IMR-90 (cell line): ENCODE measurements around the gene OBP2B. TPM values are rescaled to one million over a fixed set of nuclear protein-coding genes. Genes with fewer than 3 reads are reported as not detected.
"Not testable (repeated sequence)": the region's sequence is repeated elsewhere in the genome, so short reads cannot be mapped to it uniquely, and the experiment has no call there.

Experiments used
- ATAC-seq: fragments of 200-7000 bp; cut with Tn5 transposase; 2 replicates; pipeline ENCODE4 v1.9.1; 2020; ENCODE audit warnings: low read depth, mild to moderate bottlenecking, moderate library complexity
- BruUV-seq: library from RNA; stranded (reverse); fragments of 400-500 nt; replicated peaks from 2 replicates; lab custom pipeline; 2021; lab: Mats Ljungman, UMichigan
- CTCF ChIA-PET: fragments of 300-600 bp; formaldehyde crosslinking; extraction: SDS; loops from one replicate; lab custom pipeline; 2021; ENCODE audit warnings: antibody characterized with exemption; lab: Yijun Ruan, JAX
- POLR2A ChIA-PET: fragments of 300-600 bp; sonication (Branson Sonifier 250); formaldehyde crosslinking; loops from one replicate; lab custom pipeline; 2022; ENCODE audit warnings: antibody characterized with exemption; ENCODE audit not compliant: unreplicated experiment; lab: Charles Lee
- DNase-seq: peaks from one replicate; pipeline ENCODE4 v3.0.0; 2013
- H2AFZ ChIP-seq: replicated peaks from 2 replicates; pipeline ENCODE3; 2013; ENCODE audit warnings: low read length, mild to moderate bottlenecking; ENCODE audit not compliant: poor library complexity
- H2AK5ac ChIP-seq: 2 replicates; pipeline ENCODE4 v1.6.1; 2013; ENCODE audit warnings: low read depth, low read length, inconsistent platforms
- H2AK9ac ChIP-seq: replicated peaks from 2 replicates; pipeline ENCODE3; 2013; ENCODE audit warnings: mild to moderate bottlenecking, low read depth, low read length, moderate library complexity; ENCODE audit not compliant: poor library complexity
- H2BK120ac ChIP-seq: 2 replicates; pipeline ENCODE4 v1.6.1; 2013; ENCODE audit warnings: low read depth, low read length, inconsistent platforms
- H2BK15ac ChIP-seq: 3 replicates; pipeline ENCODE4 v1.6.1; 2013; ENCODE audit warnings: low read depth, low read length, inconsistent platforms
- H2BK20ac ChIP-seq: 2 replicates; pipeline ENCODE4 v1.6.1; 2013; ENCODE audit warnings: low read depth, mild to moderate bottlenecking, inconsistent platforms, low read length, moderate library complexity
- H2BK5ac ChIP-seq: 2 replicates; pipeline ENCODE4 v1.6.1; 2013; ENCODE audit warnings: mild to moderate bottlenecking, low read depth, low read length, inconsistent platforms; ENCODE audit not compliant: poor library complexity, severe bottlenecking
- H3K14ac ChIP-seq: replicated peaks from 2 replicates; pipeline ENCODE4 v1.6.1; 2013; ENCODE audit warnings: low read depth, low read length, inconsistent platforms
- H3K18ac ChIP-seq: 2 replicates; pipeline ENCODE4 v1.6.1; 2013; ENCODE audit warnings: low read depth, low read length, control low read depth
- H3K23ac ChIP-seq: 2 replicates; pipeline ENCODE4 v1.6.1; 2013; ENCODE audit warnings: low read depth, low read length, inconsistent platforms
- H3K27ac ChIP-seq: 2 replicates; pipeline ENCODE4 v1.5.1; 2013; ENCODE audit warnings: mild to moderate bottlenecking, control low read depth, low read length; ENCODE audit not compliant: insufficient read depth
- H3K27me3 ChIP-seq: 2 replicates; pipeline ENCODE4 v1.6.1; 2013; ENCODE audit warnings: low read length; ENCODE audit not compliant: control insufficient read depth, insufficient read depth
- H3K36me3 ChIP-seq: 2 replicates; pipeline ENCODE4 v1.6.1; 2013; ENCODE audit warnings: low read length, mixed read lengths; ENCODE audit not compliant: control insufficient read depth, insufficient read depth
- H3K4ac ChIP-seq: 2 replicates; pipeline ENCODE4 v1.6.1; 2013; ENCODE audit warnings: low read depth, low read length, inconsistent platforms
- H3K4me1 ChIP-seq: 2 replicates; pipeline ENCODE4 v1.6.1; 2013; ENCODE audit warnings: low read length, mixed read lengths; ENCODE audit not compliant: control insufficient read depth, insufficient read depth
- H3K4me2 ChIP-seq: 2 replicates; pipeline ENCODE4 v1.6.1; 2013; ENCODE audit warnings: low read depth, mild to moderate bottlenecking, control low read depth, low read length, moderate library complexity
- H3K4me3 ChIP-seq: 2 replicates; pipeline ENCODE4 v1.5.1; 2013; ENCODE audit warnings: low read depth, mild to moderate bottlenecking, control low read depth, low read length, moderate library complexity; ENCODE audit not compliant: insufficient read depth
- H3K56ac ChIP-seq: 2 replicates; pipeline ENCODE4 v1.6.1; 2013; ENCODE audit warnings: low read length, inconsistent platforms; ENCODE audit not compliant: insufficient read depth; ENCODE audit errors: extremely low read depth
- H3K79me1 ChIP-seq, 2 experiments: 2 replicates each; pipeline ENCODE4 v1.6.1; 2013; ENCODE audit warnings: low read length in 2 of 2, inconsistent platforms in 1 of 2, low read depth in 1 of 2
- H3K9ac ChIP-seq: 2 replicates; pipeline ENCODE4 v1.6.1; 2013; ENCODE audit warnings: low read depth, low read length, control low read depth
- H3K9me1 ChIP-seq: 2 replicates; pipeline ENCODE4 v1.6.1; 2013; ENCODE audit warnings: low read length, inconsistent platforms; ENCODE audit not compliant: insufficient read depth
- H3K9me3 ChIP-seq: 2 replicates; pipeline ENCODE4 v1.6.1; 2013; ENCODE audit warnings: low read length; ENCODE audit not compliant: control insufficient read depth, insufficient read depth
- H4K20me1 ChIP-seq: 2 replicates; pipeline ENCODE4 v1.6.1; 2013; ENCODE audit warnings: low read length, inconsistent platforms; ENCODE audit not compliant: insufficient read depth
- H4K5ac ChIP-seq: 2 replicates; pipeline ENCODE4 v1.6.1; 2013; ENCODE audit warnings: mild to moderate bottlenecking, low read depth, low read length, control low read depth
- H4K8ac ChIP-seq, 2 experiments: 2 replicates each; pipeline ENCODE4 v1.6.1; 2013; ENCODE audit warnings: low read depth in 2 of 2, low read length in 2 of 2, control low read depth in 1 of 2, inconsistent platforms in 1 of 2
- H4K91ac ChIP-seq: 2 replicates; pipeline ENCODE4 v1.6.1; 2013; ENCODE audit warnings: low read depth, low read length, inconsistent platforms; ENCODE audit not compliant: insufficient read depth
- WGBS, 2 experiments: methylation state at CpG; one replicate each; pipeline versions ENCODE4 v1.1.5 to v1.1.7; 2013; ENCODE audit warnings: missing lambda C conversion rate in 2 of 2; ENCODE audit not compliant: insufficient read length in 1 of 2; ENCODE audit errors: extremely low coverage in 2 of 2; 5-methylcytosine and 5-hydroxymethylcytosine counted together
- dilution Hi-C: fragments of 300-500 bp; cut with HindIII; formaldehyde crosslinking; loops from one replicate; pipeline ENCODE4 v1.14.3; 2018; ENCODE audit warnings: low sequenced_read_pairs; ENCODE audit not compliant: unreplicated experiment
- in situ Hi-C: fragments of 300-500 bp; cut with MboI; formaldehyde crosslinking; loops from 3 replicates; pipeline ENCODE4 v1.14.3; 2019; ENCODE audit warnings: low sequenced_read_pairs, inconsistent platforms, mixed read lengths
- intact Hi-C: fragments of 100-400 bp; cut with micrococcal nuclease; formaldehyde crosslinking; loops from 2 replicates; pipeline ENCODE4 v1.10.0; 2022
- polyA plus RNA-seq, 3 experiments: library from polyadenylated mRNA; depleted of rRNA; stranded (reverse); fragments of >200 nt; gene quantifications; 2 replicates each; pipeline ENCODE4 v1.2.3, GENCODE V29; 2012; ENCODE audit warnings: low replicate concordance in 1 of 3
- total RNA-seq: library from RNA; depleted of rRNA; stranded (reverse); fragments of >200 nt; gene quantifications from 2 replicates; pipeline ENCODE4 v1.2.3, GENCODE V29; 2012

OBP2B gene
- total and polyA plus RNA-seq, 2 of the 4 experiments (the other 2 are of a cell fraction), result not detected

GRCh38 chr9:133205481-133205887 lies 3.6 kb downstream of the OBP2B start:
- CTCF ChIA-PET, result interaction anchor here (0.6 kb wide), 1 partner anchor 366 kb away, joined by 3 read pairs; no protein-coding TSS in a partner anchor
- H2AK5ac ChIP-seq, ATAC-seq, H3K23ac ChIP-seq, H3K4me2 ChIP-seq, H2BK15ac ChIP-seq, H3K79me1 ChIP-seq, H4K91ac ChIP-seq, BruUV-seq, H2BK20ac ChIP-seq, H3K27ac ChIP-seq, H3K56ac ChIP-seq, H3K4me3 ChIP-seq, H2AK9ac ChIP-seq, H2BK5ac ChIP-seq, H4K20me1 ChIP-seq, H3K4me1 ChIP-seq, intact Hi-C loops, H4K8ac ChIP-seq, POLR2A ChIA-PET, H3K18ac ChIP-seq, H2AFZ ChIP-seq, H3K9me3 ChIP-seq, H3K14ac ChIP-seq, H3K9me1 ChIP-seq, H3K4ac ChIP-seq, H4K5ac ChIP-seq, in situ Hi-C loops, H3K36me3 ChIP-seq, H2BK120ac ChIP-seq, dilution Hi-C loops, H3K9ac ChIP-seq, DNase-seq: not testable (repeated sequence)
- peaks cover 30% of the 10 kb centered on the region for H3K27me3 ChIP-seq
- 54% methylated on average over 9 of the region's 14 CpGs; no CpG with 5 or more reads in 1 of the 2 experiments for WGBS, 2 experiments
